Stimulated activated CD4-positive, alpha-beta T cell treated with anti-CD3 and anti-CD28 coated beads, TNF-alpha, amount 100 ng/mL, for 48 hours (primary cell): ENCODE data around the gene HEPH.
"Not testable (repeated sequence)": the region's sequence is repeated elsewhere in the genome, so short reads cannot be mapped to it uniquely, and the experiment has no call there.

Experiments used
- DNase-seq, 3 donors: peaks; one replicate each; pipeline ENCODE4 v3.0.0-alpha.2; 2020; ENCODE audit warnings: low read depth in 3 of 3

Gene HEPH

DNA sequence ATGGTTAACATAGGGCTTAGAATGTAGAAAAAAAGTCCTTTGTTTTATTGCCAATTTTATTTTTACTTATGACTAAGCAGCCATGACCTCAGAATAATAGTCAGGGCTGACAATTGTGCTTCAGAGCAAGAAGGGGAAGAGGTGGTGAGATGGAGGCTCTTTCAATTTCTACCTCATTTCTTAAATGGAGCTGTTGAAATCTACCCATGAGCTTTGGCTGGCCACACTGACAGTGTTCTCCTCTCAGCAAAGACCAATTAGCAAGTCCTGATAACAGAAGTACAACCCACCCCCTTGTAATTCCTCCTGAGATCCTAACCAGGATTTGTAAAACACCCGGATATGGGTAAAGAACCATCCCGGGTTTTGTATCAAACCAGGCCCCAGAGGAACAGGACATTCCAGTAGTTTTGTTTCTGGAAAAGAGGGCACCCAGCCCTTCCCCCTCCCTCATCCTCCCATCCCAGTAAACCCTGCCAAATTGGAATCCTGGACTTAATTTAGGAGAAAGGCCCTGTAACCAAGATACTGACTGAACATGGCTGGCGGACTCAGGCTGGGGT, at the start of gene HEPH:
Gene HEPH (plus strand): TSS at position 399 of the 563 bp plus-strand sequence. CDS start 6,324 bp downstream, outside the sequence.
- DNase-seq: no peak

DNA sequence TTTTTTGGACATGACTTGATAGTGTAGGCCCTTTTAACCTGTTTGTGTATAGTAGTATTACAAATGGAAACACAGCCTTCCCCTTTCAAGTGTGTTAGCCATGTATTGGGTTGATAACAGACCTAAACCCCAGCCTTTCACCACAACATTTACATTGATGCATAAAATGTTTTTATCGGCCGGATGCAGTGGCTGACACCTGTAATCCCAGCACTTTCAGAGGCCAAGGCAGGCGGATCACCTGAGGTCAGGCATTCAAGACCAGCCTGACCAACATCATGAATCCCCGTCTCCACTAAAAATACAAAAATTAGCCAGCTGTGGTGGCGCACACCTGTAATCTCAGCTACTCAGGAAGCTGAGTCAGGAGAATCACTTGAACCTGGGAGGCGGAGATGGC, 45.3 kb upstream of the HEPH start:
- not testable (repeated sequence) for DNase-seq

DNA sequence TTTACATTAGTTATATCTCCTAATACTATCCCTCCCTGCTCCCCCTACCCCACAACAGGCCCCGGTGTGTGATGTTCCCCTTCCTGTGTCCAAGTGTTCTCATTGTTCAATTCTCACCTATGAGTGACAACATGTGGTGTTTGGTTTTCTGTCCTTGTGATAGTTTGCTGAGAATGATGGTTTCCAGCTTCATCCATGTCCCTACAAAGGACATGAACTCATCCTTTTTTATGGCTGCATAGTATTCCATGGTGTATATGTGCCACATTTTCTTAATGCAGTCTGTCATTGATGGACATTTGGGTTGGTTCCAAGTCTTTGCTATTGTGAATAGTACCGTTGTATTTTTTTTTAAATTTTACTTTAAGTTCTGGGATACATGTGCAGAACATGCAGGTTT, 42.7 kb upstream of the HEPH start:
- not testable (repeated sequence) for DNase-seq

DNA sequence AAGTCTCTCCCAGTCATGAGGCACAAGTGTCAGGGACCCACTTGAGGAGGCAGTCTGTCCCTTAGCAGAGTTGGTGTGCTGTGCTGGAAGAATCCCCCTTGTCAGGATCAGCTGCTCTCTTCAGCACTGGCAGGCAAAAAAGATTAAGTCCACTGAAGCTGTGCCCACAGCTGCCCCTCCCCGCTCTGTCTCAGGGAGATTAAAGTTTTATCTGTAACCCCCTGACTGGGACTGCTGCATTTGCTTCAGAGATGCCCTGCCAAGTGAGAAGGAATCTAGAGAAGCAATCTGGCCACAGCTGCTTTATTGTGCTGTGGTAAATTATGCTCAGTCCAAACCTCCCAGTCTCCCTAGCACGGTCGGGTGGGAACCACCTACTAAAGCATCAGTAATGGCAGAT, 37.4 kb upstream of the HEPH start:
- no peak for DNase-seq

- DNase-seq: no peak
Measured at GRCh38 chrX:66130469-66130868, 33.6 kb upstream of the HEPH start.

- DNase-seq: not testable (repeated sequence)
Measured at GRCh38 chrX:66135284-66135683, 28.8 kb upstream of the HEPH start.

DNA sequence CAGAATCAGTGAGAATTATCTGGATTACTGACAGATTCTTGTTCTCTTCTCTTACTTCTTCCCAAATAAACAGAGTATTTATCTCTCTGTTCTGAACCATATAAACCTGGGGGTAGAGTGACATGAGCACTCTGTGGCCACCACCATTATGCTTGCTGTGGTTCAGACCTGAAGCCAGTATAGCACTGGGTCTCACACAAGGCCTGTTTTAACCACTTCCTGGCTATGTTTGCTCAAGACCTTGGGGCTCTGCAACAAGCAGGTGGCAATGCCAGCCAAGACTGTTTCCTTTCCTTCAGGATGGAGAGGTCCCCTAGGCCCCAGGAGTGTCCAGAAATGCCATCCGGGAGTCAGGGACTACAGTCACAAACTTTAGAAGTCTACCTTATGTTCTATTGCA, 21.7 kb upstream of the HEPH start:
- DNase-seq: no peak

DNA sequence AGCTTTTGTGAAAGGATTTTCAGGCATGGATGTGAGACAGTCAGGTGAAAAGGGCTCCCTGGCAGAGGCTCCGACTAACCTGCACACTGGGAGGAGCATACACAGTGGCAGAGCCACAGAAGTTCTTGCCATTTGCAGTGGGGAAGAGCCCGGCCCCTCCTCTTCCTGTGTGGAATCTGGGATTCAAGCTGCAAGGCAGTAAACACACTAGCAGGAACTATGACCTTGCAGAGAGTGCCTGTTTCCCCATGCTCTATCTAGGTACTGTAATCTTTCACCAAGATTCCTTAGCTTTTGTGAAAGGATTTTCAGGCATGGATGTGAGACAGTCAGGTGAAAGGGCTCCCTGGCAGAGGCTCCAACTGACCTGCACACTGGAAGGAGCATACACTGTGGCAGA, 19.8 kb upstream of the HEPH start:
- no peak for DNase-seq

GRCh38 chrX:66149519-66149918, 14.5 kb upstream of the HEPH start:
- no peak for DNase-seq

DNA sequence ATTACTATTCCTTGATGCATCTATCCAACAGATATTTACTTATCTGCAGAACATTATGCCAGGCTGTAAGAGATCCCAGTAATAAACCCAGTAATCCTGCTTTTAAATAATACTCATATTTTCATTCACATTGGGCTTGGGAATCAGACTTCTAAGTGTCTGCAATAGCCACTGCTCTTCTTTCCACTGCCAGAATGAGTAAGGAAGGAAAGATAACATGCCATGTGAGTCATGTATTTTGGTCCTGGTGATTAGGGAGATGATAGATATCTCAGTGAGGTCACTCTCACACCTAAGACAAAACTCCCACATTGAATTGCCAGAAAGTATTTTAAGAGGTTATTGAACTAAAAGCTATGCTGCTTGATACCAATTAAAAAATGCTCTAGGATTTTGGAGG, 13.9 kb upstream of the HEPH start:
- DNase-seq: no peak

DNA sequence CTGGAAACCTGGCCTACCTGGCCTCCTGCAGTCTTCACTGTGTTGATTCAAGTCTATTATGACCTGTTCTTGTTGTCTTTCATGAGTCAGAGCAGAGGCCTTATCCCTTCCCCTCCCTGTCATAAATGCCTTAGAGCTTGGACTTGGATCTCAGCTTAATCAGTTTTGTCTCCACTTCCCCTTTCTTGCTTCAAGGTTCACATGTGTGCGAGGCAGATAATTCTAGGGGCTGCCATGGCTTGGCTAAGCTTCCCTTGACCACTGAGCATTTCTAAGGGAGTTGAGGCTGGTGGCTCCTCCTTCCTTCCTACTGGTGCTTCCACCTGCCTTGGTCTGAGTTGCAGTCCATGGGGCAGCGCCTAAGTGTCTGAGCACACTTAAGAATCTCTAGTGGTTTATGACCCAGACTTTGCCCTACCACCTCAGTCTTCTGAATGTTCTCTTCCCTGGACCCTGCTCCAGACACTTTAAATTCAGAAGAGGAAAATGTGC, 1.7 kb upstream of the HEPH start:
- DNase-seq: no peak

- DNase-seq: no peak
Measured at GRCh38 chrX:66163447-66163846, 600 bp upstream of the HEPH start.

DNA sequence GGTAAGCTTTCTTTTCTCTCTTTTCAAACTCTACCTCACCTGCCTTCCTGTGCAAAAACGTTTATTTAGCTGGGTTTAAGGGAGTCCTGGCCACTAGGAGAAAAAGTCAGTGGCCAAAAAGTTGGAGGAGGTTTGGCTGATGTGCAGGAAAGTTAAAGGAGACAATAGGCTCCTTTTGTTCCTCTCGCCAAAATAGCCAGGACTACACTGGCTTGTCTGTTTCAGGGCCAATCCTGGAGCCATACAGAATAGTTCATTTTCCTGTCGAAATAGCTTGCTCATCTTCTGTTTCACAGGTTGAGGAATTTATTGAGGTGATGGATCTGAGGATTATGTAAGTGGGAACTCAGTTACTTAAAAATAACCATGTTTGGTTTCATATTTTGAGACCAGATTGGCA, 423 bp downstream of the HEPH start:
- DNase-seq: no peak

DNA sequence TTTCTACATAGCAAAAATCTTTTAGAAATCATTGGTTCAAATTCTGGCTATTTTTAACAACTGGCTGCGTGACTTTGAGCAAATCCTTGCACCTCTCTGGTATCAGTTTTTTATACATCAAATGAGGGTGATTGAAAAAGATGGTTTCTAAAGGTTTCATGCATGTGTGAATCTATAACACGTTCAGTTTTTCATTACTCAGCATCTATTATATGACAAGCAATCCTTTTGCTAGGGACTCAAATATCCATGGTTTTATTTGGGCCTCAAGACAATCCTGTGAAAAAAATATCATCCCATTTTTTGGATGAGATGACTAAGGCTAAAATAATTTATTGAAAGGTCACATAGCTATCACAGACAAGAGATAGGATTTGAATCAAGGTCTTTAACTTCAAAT, 884 bp downstream of the HEPH start:
- no peak for DNase-seq

DNA sequence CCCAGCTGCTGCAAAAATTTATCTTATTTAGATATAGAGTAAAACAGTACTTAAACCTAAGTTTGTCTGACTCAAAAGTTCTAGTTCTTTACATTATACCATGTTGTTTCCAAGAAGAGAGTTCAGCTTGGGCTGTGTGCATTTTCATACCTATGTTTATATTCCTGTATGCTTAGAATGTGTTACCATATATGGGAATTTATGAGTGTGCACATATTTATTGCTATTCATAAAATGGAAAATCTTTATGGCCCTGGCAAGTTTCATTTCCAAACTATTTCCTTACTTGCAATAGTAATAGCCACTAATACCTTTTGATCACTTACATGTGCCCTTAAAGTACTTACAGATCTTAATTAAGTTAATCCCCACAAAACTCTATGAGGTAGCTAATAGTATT, 2.6 kb downstream of the HEPH start:
- no peak for DNase-seq

GRCh38 chrX:66167431-66167830, 3.4 kb downstream of the HEPH start:
- no peak for DNase-seq

DNA sequence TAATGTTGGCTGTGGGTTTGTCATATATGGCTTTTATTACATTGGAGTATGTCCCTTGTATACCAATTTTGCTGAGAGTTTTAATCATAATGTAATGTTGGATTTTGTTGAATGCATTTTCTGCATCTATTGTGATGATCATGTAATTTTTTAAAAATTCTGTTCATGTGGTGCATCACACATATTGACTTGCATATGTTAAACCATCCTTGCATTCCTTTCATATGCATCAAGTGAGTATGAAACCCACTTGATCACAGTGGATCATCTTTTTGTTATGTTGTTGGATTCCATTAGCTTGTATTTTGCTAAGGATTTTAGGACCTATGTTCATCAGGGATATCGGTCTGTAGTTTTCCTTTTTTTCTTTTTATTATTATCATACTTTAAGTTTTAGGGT, 12.1 kb downstream of the HEPH start:
- no peak for DNase-seq

GRCh38 chrX:66191563-66191962, 27.5 kb downstream of the HEPH start:
- DNase-seq: no peak

DNA sequence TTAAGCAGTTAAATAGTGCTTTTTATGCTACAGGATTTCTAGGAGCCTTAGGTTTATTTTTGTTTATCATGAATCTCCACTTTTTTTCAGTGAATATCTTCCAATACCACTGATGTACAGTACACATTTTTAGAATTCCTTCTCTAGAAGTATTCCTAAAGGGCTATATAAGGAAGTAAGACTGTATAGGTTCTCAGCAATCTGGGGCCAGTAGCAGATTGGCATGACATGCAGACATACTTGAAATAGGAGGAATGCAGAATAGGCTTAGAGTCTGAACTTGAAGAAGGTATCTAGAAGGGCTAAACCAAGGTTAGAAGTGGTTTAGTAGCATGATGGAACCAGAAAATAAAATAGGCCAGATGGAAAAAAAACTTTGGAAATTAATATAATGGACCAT, 29.8 kb downstream of the HEPH start:
- DNase-seq: no peak

DNA sequence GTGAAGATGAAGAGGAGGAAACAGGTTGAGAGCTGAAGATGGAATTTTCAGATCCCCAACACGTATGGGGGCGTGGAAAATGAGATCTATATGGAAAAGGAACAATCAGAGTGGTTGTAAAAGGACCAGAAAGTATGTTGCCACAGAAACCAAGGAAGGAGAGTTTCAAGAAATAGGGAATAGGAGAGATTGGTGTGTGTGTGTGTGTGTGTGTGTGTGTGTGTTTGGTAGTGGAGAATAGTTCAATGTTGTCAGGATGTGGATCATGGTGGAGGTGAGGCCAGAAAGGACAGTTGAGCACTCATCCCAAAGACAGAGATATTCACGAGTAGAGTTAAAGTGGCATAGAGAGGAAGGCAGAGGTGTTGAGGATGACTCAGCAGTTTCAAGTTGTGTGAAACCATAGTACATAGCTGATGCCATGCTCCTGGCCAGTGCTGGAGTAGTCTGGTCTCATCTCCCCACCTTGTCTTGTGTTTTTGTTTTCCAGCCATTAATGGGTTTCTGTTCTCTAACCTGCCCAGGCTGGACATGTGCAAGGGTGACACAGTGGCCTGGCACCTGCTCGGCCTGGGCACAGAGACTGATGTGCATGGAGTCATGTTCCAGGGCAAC, 36.1 kb downstream of the HEPH start:
- no peak for DNase-seq

DNA sequence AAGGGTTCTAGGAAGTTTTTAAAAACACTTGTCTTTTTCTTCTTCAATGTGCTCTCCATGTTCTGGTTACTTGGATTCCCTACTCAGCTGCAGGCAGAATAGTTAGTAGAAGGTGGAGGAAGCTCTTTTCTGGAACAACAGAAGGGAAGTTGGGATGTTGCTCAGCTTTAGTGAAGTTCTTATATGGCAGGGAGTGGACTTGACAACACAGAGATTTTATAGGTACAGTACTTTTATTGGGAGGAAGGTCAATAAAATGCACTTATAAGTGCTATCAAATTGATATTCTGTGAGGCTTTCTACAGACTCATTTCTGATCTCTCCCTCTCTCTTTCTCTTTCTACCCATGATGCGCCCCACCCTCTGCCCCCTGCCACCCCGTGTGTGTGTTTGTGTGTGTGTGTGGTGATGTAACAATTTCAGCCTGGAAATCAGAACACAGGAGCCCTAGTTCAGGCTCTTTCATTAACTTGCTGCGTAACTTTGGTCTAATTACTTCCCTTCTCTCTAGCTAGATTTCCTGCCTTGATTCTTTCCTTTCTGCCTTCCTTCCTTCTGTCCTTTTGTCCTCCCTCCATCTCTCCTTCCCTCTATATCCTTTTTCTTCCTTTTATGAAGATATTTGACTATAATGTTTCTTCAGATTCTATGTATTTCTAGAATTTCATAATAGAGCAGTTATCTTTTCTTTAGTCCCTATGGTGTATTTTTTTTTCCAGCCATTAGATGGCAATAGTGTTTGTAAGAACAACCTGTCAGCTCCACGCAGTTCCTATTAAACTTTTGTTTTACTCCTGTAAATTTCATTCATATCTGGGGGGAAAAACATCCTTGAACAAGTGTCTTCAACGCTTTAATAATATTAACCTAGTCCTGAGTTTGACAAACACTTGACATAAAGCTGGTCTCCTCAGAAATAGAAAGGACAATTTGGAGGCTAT, 37.1 kb downstream of the HEPH start:
- no peak for DNase-seq

GRCh38 chrX:66203114-66203513, 39.1 kb downstream of the HEPH start:
- no peak for DNase-seq

DNA sequence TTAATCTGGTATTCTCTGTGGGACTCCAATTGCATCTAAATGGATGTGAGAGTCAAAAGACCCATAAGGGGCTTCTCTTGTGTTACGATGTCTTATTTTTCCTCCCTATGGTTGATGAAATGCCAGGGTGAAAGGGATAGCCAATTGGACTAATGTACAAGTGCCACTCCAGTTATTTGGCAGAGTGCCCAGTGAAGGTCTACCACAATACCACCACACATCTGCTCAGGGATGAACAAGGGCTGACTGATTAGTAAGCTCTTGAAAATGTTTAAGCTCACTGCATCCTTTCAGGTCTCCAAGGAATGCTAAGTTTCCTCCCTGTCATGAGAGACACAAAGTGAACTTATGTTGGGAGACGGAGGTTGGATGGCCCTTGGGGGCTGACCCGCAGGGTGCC, 57.8 kb downstream of the HEPH start:
- no peak for DNase-seq
